ENCODE data around the gene ITPRIP.

DNA sequence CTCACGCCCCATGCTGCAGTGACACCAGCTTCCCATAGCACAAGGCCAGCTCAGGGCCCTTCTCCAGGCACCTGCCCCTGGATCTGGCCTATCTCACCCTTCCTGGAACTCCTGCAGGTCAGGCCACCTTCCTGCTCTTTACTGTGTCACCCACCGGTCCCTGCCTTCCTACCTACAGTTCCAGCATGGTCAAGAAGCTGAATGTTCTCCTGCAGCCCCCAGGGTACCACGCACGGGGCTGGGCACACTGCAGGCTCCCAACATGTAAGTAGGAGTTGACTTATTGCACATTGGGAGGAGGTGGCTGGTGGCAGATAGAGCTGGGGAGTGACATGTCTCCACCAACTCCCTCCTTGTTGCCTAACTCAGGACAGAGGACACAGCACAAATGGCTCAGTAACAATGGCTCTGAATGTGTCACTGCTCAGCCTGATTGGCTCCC is 14.5 kb downstream of the ITPRIP start:
- TF ChIP-seq POLR2A (IDR thresholded peaks at IDR 0.05) (no peak), POLR2AphosphoS5 (IDR thresholded peaks at IDR 0.05) (no peak)
- TF ChIP-seq, protein P1, sequence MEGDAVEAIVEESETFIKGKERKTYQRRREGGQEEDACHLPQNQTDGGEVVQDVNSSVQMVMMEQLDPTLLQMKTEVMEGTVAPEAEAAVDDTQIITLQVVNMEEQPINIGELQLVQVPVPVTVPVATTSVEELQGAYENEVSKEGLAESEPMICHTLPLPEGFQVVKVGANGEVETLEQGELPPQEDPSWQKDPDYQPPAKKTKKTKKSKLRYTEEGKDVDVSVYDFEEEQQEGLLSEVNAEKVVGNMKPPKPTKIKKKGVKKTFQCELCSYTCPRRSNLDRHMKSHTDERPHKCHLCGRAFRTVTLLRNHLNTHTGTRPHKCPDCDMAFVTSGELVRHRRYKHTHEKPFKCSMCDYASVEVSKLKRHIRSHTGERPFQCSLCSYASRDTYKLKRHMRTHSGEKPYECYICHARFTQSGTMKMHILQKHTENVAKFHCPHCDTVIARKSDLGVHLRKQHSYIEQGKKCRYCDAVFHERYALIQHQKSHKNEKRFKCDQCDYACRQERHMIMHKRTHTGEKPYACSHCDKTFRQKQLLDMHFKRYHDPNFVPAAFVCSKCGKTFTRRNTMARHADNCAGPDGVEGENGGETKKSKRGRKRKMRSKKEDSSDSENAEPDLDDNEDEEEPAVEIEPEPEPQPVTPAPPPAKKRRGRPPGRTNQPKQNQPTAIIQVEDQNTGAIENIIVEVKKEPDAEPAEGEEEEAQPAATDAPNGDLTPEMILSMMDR (IDR thresholded peaks at IDR 0.05 in 8 of 11, conservative IDR thresholded peaks at IDR 0.05 in 3 of 11) = no peak

Data from spleen (tissue), 7 donors.